Vagina (tissue), 2 donors: ENCODE results near the gene CAMP. TPM values are rescaled to one million over a fixed set of nuclear protein-coding genes. Genes with fewer than 3 reads are reported as not detected.
A peak's percentile ranks its signal among the peaks of the same experiment; 100 is the strongest.

Experiments
- DNase-seq, 2 donors: peaks; one replicate each; pipeline ENCODE4 v3.0.0-alpha.2; 2017; ENCODE audit errors: extremely low spot score in 2 of 2
- H3K27ac ChIP-seq: fragments of 200-600 bp; sonication (generic); one replicate; pipeline ENCODE4 v1.5.1; 2019
- H3K27me3 ChIP-seq: fragments of 200-600 bp; sonication (generic); one replicate; pipeline ENCODE4 v1.5.1; 2019
- H3K36me3 ChIP-seq, 2 donors: fragments of 200-600 bp; sonication (generic); one replicate each; pipeline ENCODE4 v1.5.1; 2017 to 2019
- H3K4me1 ChIP-seq: fragments of 200-600 bp; sonication (generic); one replicate; pipeline ENCODE4 v1.5.1; 2019
- H3K4me3 ChIP-seq, 2 donors: fragments of 200-600 bp; sonication (generic); 1 replicate in 1 of 2; 2 replicates in 1 of 2; pipeline ENCODE4 v1.5.1; 2016 to 2019
- H3K9me3 ChIP-seq: fragments of 200-600 bp; sonication (generic); one replicate; pipeline ENCODE4 v1.5.1; 2019
- CTCF ChIP-seq, 3 experiments: fragments of 450-650 bp in 2 of 3; fragments of 200-600 bp in 1 of 3; sonication (generic) in 1 of 3; IDR thresholded peaks; one replicate each; pipeline ENCODE4 v1.5.1; 2017 to 2019; ENCODE audit warnings: antibody characterized with exemption in 3 of 3, mild to moderate bottlenecking in 2 of 3, moderate library complexity in 2 of 3
- POLR2A ChIP-seq, 2 donors: fragments of 450-650 bp; IDR thresholded peaks; one replicate each; pipeline ENCODE4 v1.6.1; 2017; ENCODE audit warnings: antibody characterized with exemption in 2 of 2, mild to moderate bottlenecking in 2 of 2, moderate library complexity in 2 of 2
- POLR2AphosphoS5 ChIP-seq, 2 donors: sonication (generic); formaldehyde crosslinking; IDR thresholded peaks; one replicate each; pipeline ENCODE4 v1.9.0; 2017; ENCODE audit warnings: antibody characterized with exemption in 2 of 2, mild to moderate bottlenecking in 2 of 2, low read depth in 1 of 2; ENCODE audit not compliant: insufficient read depth in 1 of 2
- intact Hi-C: fragments of 100-400 bp; cut with DNase I; formaldehyde crosslinking; loops from one replicate; pipeline ENCODE4 v1.15.1; 2023
- microRNA counts, 2 donors: library from miRNA; unstranded; fragments of <30 nt; microRNA quantifications; one replicate each; lab custom pipeline; 2016 to 2017
- microRNA-seq: library from miRNA; unstranded; fragments of <30 nt; microRNA quantifications from one replicate; pipeline ENCODE4, GENCODE V29; 2017; ENCODE audit warnings: borderline number of aligned reads, borderline replicate concordance
- small RNA-seq: library from RNA; depleted of rRNA; stranded (forward); fragments of <200 nt; gene quantifications from one replicate; pipeline ENCODE3, GENCODE V24; 2016
- total RNA-seq: library from RNA; depleted of rRNA; stranded (reverse); fragments of >200 nt; gene quantifications from one replicate; pipeline ENCODE4 v1.2.3, GENCODE V29; 2016

CAMP gene
- total RNA-seq, 1 donor from 2014 or later: not detected

GRCh38 chr3:48271763-48272498, 48.6 kb downstream of the CAMP start:
- no peaks in the 10 kb centered on the region for H3K9me3 ChIP-seq
- no peaks in the 10 kb centered on the region for H3K27me3 ChIP-seq
- no peak for DNase-seq
- H3K36me3 ChIP-seq: no peaks in the 10 kb centered on the region
- intact Hi-C loops: loop anchor here (10.0 kb wide), 1 partner anchor 163 kb away; the partner anchor contains the start of gene PLXNB1
- no peak overlapping the region for H3K27ac ChIP-seq
- no peak overlapping the region for H3K4me3 ChIP-seq
- peaks cover 39% of the 10 kb centered on the region for H3K4me1 ChIP-seq
- no peak for TF ChIP-seq POLR2AphosphoS5 (IDR thresholded peaks at IDR 0.05; ENCODE audit: insufficient read depth in 1 of 2, low read depth in 1 of 2)
- no peak for TF ChIP-seq CTCF (IDR thresholded peaks at IDR 0.05)
- TF ChIP-seq POLR2A (IDR thresholded peaks at IDR 0.05): no peak

- Histone ChIP-seq H3K27ac (no peak overlapping the region), H3K4me1 (peaks cover 21% of the 10 kb centered on the region), H3K4me3 (no peak overlapping the region), H3K27me3 (no peaks in the 10 kb centered on the region), H3K9me3 (no peaks in the 10 kb centered on the region), H3K36me3 (no peaks in the 10 kb centered on the region)
- intact Hi-C loops: loop anchor here (10.0 kb wide), 1 partner anchor 161 kb away; the partner anchor contains the start of gene PLXNB1
- peak in 1 of 2 donors; percentile 24 for TF ChIP-seq POLR2AphosphoS5 (IDR thresholded peaks at IDR 0.05; ENCODE audit: insufficient read depth in 1 of 2, low read depth in 1 of 2)
- peak; percentile 27 to 59 (median 56) for TF ChIP-seq CTCF (IDR thresholded peaks at IDR 0.05)
- TF ChIP-seq POLR2A (IDR thresholded peaks at IDR 0.05): no peak
- no peak for DNase-seq
Measured at GRCh38 chr3:48273594-48274211, 50.4 kb downstream of the CAMP start.

GRCh38 chr3:48274452-48274851, 51.2 kb downstream of the CAMP start:
- H3K4me1 ChIP-seq: peaks cover 15% of the 10 kb centered on the region
- H3K4me3 ChIP-seq: no peak overlapping the region
- intact Hi-C loops: loop anchor here (10.0 kb wide), 1 partner anchor 160 kb away; the partner anchor contains the start of gene PLXNB1
- no peaks in the 10 kb centered on the region for H3K27me3 ChIP-seq
- H3K36me3 ChIP-seq: no peaks in the 10 kb centered on the region
- TF ChIP-seq POLR2A (IDR thresholded peaks at IDR 0.05) (no peak), CTCF (IDR thresholded peaks at IDR 0.05) (no peak), POLR2AphosphoS5 (IDR thresholded peaks at IDR 0.05; ENCODE audit: insufficient read depth in 1 of 2, low read depth in 1 of 2) (no peak)
- no peak for DNase-seq
- H3K9me3 ChIP-seq: no peaks in the 10 kb centered on the region
- H3K27ac ChIP-seq: no peak overlapping the region

MicroRNA genes within 50 kb of the gene (microRNA counts, 767-probe panel; counts per million panel counts)
- microRNA hsa-miR-4443 (lab: Ali Mortazavi, UCI): 238 to 261 counts per million in 2 donors

Small RNAs within 50 kb of the gene (microRNA-seq; reads per million reads assigned to microRNA genes)
- not detected for gene MIR4443

Small RNAs within 50 kb of the gene (small RNA-seq; reads per million reads assigned to genes)
- 0.34 reads per million for gene MIR4443
- not detected for gene NDUFB1P1
- gene RNU7-128P: not detected

Other genes with a start within 250 kb of the CAMP start
- 142 TPM for gene MAP4, start 207.1 kb upstream of the CAMP start, total RNA-seq
- gene CDC25A, start 35.1 kb upstream of the CAMP start, total RNA-seq: 8.8 TPM
- 12.3 TPM for gene ZNF589, start 17.6 kb downstream of the CAMP start, total RNA-seq
- gene NME6, start 77.9 kb downstream of the CAMP start, total RNA-seq: 17.2 TPM
- gene SPINK8, start 110.2 kb downstream of the CAMP start, total RNA-seq: not detected
- gene FBXW12, start 148.7 kb downstream of the CAMP start, total RNA-seq: not detected
- 257 TPM for gene PLXNB1, start 206.6 kb downstream of the CAMP start, total RNA-seq
- gene CCDC51, start 216.6 kb downstream of the CAMP start, total RNA-seq: 11.5 TPM
- gene TMA7, start 216.8 kb downstream of the CAMP start, total RNA-seq: 251 TPM
- 13.8 TPM for gene ATRIP, start 223.2 kb downstream of the CAMP start, total RNA-seq